A673 (cell line): ENCODE data around the gene CMIP.

Source experiments
- EZH2 ChIP-seq: fragments of 200-600 bp; sonication (generic); IDR thresholded peaks from 2 replicates; pipeline ENCODE4 v1.6.1; 2017; ENCODE audit warnings: borderline replicate concordance, low read depth, mild to moderate bottlenecking, mixed read lengths, antibody characterized with exemption, low read length; ENCODE audit not compliant: poor library complexity, severe bottlenecking
- TF ChIP-seq, protein P1 (sequence below): fragments of 300-800, 200-600 bp; sonication (generic); conservative IDR thresholded peaks from 2 replicates; pipeline ENCODE4 v1.5.1; 2017; ENCODE audit warnings: low read depth, mild to moderate bottlenecking, antibody characterized with exemption, low read length, moderate library complexity, mixed read lengths

DNA sequence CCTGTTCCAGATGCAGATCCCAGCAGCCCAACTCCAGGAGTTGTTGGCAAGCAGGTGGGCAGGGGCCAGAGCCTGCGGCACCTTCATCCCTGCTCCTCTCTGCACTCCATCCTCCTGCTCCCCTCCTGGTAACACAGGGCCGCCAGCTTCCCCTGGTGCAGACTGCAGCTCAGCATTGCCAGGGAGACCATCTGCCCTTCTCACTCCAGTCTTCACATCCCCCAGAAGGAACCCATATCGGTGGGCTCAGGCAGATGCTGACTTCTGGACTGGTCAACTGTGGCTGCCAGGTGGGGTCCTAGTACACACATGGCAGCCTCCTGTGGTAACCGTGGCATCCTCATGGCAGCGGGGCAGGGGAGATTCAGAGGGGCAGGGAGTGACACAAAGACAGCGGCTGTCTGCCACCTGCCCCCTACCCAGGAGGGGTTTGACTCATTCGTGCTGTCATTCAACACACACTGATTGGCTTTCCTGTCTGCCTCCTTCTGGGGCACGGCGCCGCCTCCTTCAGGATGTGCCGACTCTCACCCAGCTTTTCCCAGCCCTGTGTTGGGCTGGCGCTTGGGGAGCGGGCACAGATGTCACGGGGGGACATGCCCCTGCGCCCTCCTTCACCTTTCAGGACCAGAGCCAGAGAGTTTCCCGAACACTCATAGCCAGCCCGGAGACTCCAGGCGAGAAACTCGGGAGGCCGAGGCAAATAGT, 120.9 kb downstream of the CMIP start:
- TF ChIP-seq, protein P1, sequence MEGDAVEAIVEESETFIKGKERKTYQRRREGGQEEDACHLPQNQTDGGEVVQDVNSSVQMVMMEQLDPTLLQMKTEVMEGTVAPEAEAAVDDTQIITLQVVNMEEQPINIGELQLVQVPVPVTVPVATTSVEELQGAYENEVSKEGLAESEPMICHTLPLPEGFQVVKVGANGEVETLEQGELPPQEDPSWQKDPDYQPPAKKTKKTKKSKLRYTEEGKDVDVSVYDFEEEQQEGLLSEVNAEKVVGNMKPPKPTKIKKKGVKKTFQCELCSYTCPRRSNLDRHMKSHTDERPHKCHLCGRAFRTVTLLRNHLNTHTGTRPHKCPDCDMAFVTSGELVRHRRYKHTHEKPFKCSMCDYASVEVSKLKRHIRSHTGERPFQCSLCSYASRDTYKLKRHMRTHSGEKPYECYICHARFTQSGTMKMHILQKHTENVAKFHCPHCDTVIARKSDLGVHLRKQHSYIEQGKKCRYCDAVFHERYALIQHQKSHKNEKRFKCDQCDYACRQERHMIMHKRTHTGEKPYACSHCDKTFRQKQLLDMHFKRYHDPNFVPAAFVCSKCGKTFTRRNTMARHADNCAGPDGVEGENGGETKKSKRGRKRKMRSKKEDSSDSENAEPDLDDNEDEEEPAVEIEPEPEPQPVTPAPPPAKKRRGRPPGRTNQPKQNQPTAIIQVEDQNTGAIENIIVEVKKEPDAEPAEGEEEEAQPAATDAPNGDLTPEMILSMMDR = no peak
- TF ChIP-seq EZH2 = no peak
